Retinal pigment epithelial cell (primary cell): ENCODE measurements around the gene DNAI2.

Source experiments
- DNase-seq: peaks from one replicate; pipeline ENCODE4 v3.0.0-alpha.2; 2010; ENCODE audit warnings: low read depth
- H3K4me3 ChIP-seq: 2 replicates; pipeline ENCODE4 v1.5.1; 2011; ENCODE audit warnings: mild to moderate bottlenecking, low read length, control low read depth, moderate library complexity
- TF ChIP-seq, protein P1 (sequence below): conservative IDR thresholded peaks from 2 replicates; pipeline ENCODE4 v1.5.1; 2011; ENCODE audit warnings: low read depth, low read length, control low read depth, inconsistent platforms

DNAI2 gene

DNA sequence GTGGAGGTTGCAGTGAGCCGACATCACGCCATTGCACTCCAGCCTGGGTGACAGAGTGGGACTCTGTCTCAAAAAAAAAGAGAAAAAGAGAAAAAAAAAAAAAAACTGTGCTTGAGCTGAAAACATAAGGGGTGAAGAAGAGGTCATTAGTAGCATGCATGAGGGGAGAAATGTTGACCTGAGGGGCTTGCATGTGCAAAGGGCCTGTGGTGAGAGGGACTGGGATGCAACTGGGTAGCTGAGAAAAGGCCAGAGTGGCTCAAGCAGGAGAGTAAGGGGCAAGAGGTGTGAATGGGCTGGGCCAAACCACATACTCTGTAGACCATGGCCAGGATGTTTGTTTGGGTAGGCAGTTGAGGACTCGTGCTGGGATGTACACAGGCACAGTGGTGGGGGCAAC is 55.3 kb downstream of the DNAI2 start:
- TF ChIP-seq, protein P1, sequence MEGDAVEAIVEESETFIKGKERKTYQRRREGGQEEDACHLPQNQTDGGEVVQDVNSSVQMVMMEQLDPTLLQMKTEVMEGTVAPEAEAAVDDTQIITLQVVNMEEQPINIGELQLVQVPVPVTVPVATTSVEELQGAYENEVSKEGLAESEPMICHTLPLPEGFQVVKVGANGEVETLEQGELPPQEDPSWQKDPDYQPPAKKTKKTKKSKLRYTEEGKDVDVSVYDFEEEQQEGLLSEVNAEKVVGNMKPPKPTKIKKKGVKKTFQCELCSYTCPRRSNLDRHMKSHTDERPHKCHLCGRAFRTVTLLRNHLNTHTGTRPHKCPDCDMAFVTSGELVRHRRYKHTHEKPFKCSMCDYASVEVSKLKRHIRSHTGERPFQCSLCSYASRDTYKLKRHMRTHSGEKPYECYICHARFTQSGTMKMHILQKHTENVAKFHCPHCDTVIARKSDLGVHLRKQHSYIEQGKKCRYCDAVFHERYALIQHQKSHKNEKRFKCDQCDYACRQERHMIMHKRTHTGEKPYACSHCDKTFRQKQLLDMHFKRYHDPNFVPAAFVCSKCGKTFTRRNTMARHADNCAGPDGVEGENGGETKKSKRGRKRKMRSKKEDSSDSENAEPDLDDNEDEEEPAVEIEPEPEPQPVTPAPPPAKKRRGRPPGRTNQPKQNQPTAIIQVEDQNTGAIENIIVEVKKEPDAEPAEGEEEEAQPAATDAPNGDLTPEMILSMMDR = no peak
- H3K4me3 ChIP-seq = no peak overlapping the region
- no peak for DNase-seq

DNA sequence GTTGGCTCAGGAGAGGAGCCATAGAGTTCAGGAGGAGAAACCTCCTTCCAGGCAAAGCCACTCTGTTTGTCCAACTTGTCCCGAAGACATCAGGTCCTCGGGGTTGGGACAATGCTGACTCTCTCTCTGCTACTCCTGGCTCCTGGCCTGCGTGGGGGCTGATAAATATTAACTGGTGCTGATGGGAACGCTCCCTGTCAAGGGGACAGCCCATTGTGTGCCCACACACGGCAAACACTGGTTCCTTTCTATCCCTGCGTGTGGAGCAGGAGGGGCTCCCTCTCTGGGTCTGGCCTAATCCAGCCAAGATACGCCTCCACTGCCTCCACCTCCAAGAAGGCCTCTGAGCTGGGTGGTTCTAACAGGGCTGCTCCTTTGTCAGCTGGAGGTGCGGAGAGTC is 56.4 kb downstream of the DNAI2 start:
- H3K4me3 ChIP-seq = no peak overlapping the region
- DNase-seq = no peak
- TF ChIP-seq, protein P1 = no peak

DNA sequence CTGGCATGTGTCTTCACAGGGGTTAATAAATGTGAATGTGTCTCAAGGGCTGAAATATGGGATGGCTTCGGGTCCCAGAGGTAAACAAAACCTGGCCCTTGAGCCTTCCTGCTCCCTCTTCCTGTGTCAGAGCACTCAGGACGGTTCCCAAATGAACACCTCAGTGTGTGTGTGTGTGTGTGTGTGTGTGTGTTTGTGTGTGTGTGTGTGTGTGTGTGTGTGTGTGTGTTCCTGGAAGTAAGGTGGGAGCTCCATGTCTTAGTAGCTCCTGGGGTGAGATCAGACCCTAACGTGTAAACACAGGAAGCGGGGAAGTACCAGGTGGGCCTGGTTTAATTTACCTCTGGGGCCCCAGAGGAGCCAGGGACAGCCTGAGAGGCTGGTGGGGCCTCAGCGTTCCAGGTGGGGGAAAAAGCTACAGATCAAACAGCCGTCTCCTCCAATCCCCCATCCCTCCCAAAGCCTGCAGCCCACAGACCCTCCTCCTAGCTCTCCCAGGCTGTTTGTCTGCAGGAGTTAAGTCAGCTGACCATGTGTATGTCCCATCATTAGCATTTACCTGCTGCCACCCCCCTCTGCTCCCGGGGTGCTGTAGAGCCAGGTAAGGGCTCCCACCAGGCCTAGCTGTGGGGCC is 58.1 kb downstream of the DNAI2 start:
- DNase-seq = no peak
- TF ChIP-seq, protein P1 = no peak
- no peak overlapping the region for H3K4me3 ChIP-seq

GRCh38 chr17:74332763-74333283 is 58.8 kb downstream of the DNAI2 start:
- TF ChIP-seq, protein P1 = no peak
- no peak overlapping the region for H3K4me3 ChIP-seq
- DNase-seq = no peak

- no peak overlapping the region for H3K4me3 ChIP-seq
- TF ChIP-seq, protein P1 = no peak
- no peak for DNase-seq
Measured at GRCh38 chr17:74334393-74335039, 60.5 kb downstream of the DNAI2 start.

- DNase-seq = no peak
- TF ChIP-seq, protein P1 = no peak
- no peak overlapping the region for H3K4me3 ChIP-seq
Measured at GRCh38 chr17:74335529-74336062, 61.6 kb downstream of the DNAI2 start.
